Neutrophil (primary cell): ENCODE data around the gene M6PR.

Source experiments
- H3K27ac ChIP-seq: fragments of 200-600 bp; sonication (generic); 2 replicates; pipeline ENCODE4 v1.5.1; 2016; ENCODE audit warnings: mild to moderate bottlenecking, moderate library complexity
- H3K27me3 ChIP-seq: fragments of 200-600 bp; sonication (generic); 2 replicates; pipeline ENCODE4 v1.6.0; 2016; ENCODE audit warnings: mild to moderate bottlenecking
- H3K36me3 ChIP-seq: fragments of 200-600 bp; sonication (generic); 2 replicates; pipeline ENCODE4 v1.5.1; 2017
- H3K4me1 ChIP-seq, 2 experiments: fragments of 200-600 bp in 1 of 2; sonication (generic) in 1 of 2; 1 replicate in 1 of 2; 2 replicates in 1 of 2; pipeline versions ENCODE4 v1.5.1 to v1.6.1; 2013 to 2016; ENCODE audit warnings: low read depth in 1 of 2, low read length in 1 of 2, mild to moderate bottlenecking in 1 of 2, moderate library complexity in 1 of 2; ENCODE audit not compliant: control insufficient read depth in 1 of 2, insufficient read depth in 1 of 2
- H3K4me3 ChIP-seq, 2 experiments: fragments of 200-600 bp in 1 of 2; sonication (generic) in 1 of 2; 1 replicate in 1 of 2; 2 replicates in 1 of 2; pipeline ENCODE4 v1.5.1; 2013 to 2016; ENCODE audit warnings: low read depth in 1 of 2, low read length in 1 of 2, mild to moderate bottlenecking in 1 of 2, moderate library complexity in 1 of 2
- H3K9me3 ChIP-seq: fragments of 200-600 bp; sonication (generic); 2 replicates; pipeline ENCODE4 v1.5.1; 2016
- CTCF ChIP-seq: fragments of 200-600 bp; sonication (generic); IDR thresholded peaks from 2 replicates; pipeline ENCODE4 v1.5.1; 2016; ENCODE audit warnings: antibody characterized with exemption

M6PR gene

GRCh38 chr12:8991371-8992345 is 42.2 kb upstream of the M6PR start:
- Histone ChIP-seq H3K4me1 (peaks cover 11 to 30% of the 10 kb centered on the region in 2 experiments), H3K36me3 (no peaks in the 10 kb centered on the region), H3K27ac (no peak overlapping the region), H3K4me3 (no peak overlapping the region), H3K9me3 (no peaks in the 10 kb centered on the region), H3K27me3 (no peaks in the 10 kb centered on the region)
- TF ChIP-seq CTCF: no peak

GRCh38 chr12:8989413-8989812 is 40.0 kb upstream of the M6PR start, which contains the start of gene KLRG1:
Gene KLRG1, plus strand, starts transcription at chr12:8989546. Its CDS starts 90 bp downstream, at chr12:8989636.
- H3K4me1 ChIP-seq: peaks cover 11 to 30% of the 10 kb centered on the region in 2 experiments
- TF ChIP-seq CTCF: no peak
- no peak within 1 kb of the TSS for H3K27ac ChIP-seq
- H3K27me3 ChIP-seq: no peaks in the 10 kb centered on the region
- H3K36me3 ChIP-seq: no peaks in the 10 kb centered on the region
- no peak within 1 kb of the TSS for H3K4me3 ChIP-seq
- no peaks in the 10 kb centered on the region for H3K9me3 ChIP-seq

- H3K27me3 ChIP-seq: no peaks in the 10 kb centered on the region
- H3K4me3 ChIP-seq: no peak overlapping the region
- no peak overlapping the region for H3K27ac ChIP-seq
- H3K36me3 ChIP-seq: no peaks in the 10 kb centered on the region
- no peak for TF ChIP-seq CTCF
- H3K4me1 ChIP-seq: peaks cover 11 to 30% of the 10 kb centered on the region in 2 experiments
- H3K9me3 ChIP-seq: no peaks in the 10 kb centered on the region
Measured at GRCh38 chr12:8987685-8988084, 38.2 kb upstream of the M6PR start.

- peaks cover 11 to 30% of the 10 kb centered on the region in 2 experiments for H3K4me1 ChIP-seq
- H3K4me3 ChIP-seq: no peak overlapping the region
- no peaks in the 10 kb centered on the region for H3K9me3 ChIP-seq
- no peaks in the 10 kb centered on the region for H3K27me3 ChIP-seq
- H3K36me3 ChIP-seq: no peaks in the 10 kb centered on the region
- no peak for TF ChIP-seq CTCF
- no peak overlapping the region for H3K27ac ChIP-seq
Measured at GRCh38 chr12:8987163-8987562, 37.7 kb upstream of the M6PR start.

- H3K27ac ChIP-seq: no peak overlapping the region
- H3K36me3 ChIP-seq: no peaks in the 10 kb centered on the region
- no peaks in the 10 kb centered on the region for H3K9me3 ChIP-seq
- peaks cover 11 to 24% of the 10 kb centered on the region in 2 experiments for H3K4me1 ChIP-seq
- H3K27me3 ChIP-seq: no peaks in the 10 kb centered on the region
- no peak for TF ChIP-seq CTCF
- H3K4me3 ChIP-seq: no peak overlapping the region
Measured at GRCh38 chr12:8985213-8985754, 35.8 kb upstream of the M6PR start.
